Panc1 (cell line): Measurements from ENCODE around the gene NEURL3.

ENCODE experiments used
- POLR2AphosphoS5 ChIP-seq: IDR thresholded peaks from 2 replicates; pipeline ENCODE4 v1.6.1; 2012; ENCODE audit warnings: mild to moderate bottlenecking, low read depth, low read length, moderate library complexity
- SIN3A ChIP-seq: IDR thresholded peaks from 2 replicates; pipeline ENCODE4 v1.6.1; 2012; ENCODE audit warnings: low read depth, mild to moderate bottlenecking, low read length, moderate library complexity, borderline replicate concordance; ENCODE audit not compliant: insufficient read depth
- TCF7L2 ChIP-seq: IDR thresholded peaks from 2 replicates; pipeline ENCODE4 v1.6.1; 2011; ENCODE audit warnings: mild to moderate bottlenecking, low read depth, low read length, inconsistent platforms
- TF ChIP-seq, protein P1 (sequence below): fragments of 450-650 bp; IDR thresholded peaks from 2 replicates; pipeline ENCODE4 v1.5.1; 2017; ENCODE audit warnings: mild to moderate bottlenecking
- TF ChIP-seq, protein P2 (sequence below), 2 experiments: IDR thresholded peaks; 2 replicates each; pipeline ENCODE4 v1.6.1; 2011 to 2012; ENCODE audit warnings: low read depth in 2 of 2, control low read depth in 1 of 2, low read length in 1 of 2, mild to moderate bottlenecking in 1 of 2, moderate library complexity in 1 of 2; ENCODE audit not compliant: insufficient read depth in 1 of 2

- TF ChIP-seq, protein P1, sequence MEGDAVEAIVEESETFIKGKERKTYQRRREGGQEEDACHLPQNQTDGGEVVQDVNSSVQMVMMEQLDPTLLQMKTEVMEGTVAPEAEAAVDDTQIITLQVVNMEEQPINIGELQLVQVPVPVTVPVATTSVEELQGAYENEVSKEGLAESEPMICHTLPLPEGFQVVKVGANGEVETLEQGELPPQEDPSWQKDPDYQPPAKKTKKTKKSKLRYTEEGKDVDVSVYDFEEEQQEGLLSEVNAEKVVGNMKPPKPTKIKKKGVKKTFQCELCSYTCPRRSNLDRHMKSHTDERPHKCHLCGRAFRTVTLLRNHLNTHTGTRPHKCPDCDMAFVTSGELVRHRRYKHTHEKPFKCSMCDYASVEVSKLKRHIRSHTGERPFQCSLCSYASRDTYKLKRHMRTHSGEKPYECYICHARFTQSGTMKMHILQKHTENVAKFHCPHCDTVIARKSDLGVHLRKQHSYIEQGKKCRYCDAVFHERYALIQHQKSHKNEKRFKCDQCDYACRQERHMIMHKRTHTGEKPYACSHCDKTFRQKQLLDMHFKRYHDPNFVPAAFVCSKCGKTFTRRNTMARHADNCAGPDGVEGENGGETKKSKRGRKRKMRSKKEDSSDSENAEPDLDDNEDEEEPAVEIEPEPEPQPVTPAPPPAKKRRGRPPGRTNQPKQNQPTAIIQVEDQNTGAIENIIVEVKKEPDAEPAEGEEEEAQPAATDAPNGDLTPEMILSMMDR, result no peak
- TF ChIP-seq, protein P2, sequence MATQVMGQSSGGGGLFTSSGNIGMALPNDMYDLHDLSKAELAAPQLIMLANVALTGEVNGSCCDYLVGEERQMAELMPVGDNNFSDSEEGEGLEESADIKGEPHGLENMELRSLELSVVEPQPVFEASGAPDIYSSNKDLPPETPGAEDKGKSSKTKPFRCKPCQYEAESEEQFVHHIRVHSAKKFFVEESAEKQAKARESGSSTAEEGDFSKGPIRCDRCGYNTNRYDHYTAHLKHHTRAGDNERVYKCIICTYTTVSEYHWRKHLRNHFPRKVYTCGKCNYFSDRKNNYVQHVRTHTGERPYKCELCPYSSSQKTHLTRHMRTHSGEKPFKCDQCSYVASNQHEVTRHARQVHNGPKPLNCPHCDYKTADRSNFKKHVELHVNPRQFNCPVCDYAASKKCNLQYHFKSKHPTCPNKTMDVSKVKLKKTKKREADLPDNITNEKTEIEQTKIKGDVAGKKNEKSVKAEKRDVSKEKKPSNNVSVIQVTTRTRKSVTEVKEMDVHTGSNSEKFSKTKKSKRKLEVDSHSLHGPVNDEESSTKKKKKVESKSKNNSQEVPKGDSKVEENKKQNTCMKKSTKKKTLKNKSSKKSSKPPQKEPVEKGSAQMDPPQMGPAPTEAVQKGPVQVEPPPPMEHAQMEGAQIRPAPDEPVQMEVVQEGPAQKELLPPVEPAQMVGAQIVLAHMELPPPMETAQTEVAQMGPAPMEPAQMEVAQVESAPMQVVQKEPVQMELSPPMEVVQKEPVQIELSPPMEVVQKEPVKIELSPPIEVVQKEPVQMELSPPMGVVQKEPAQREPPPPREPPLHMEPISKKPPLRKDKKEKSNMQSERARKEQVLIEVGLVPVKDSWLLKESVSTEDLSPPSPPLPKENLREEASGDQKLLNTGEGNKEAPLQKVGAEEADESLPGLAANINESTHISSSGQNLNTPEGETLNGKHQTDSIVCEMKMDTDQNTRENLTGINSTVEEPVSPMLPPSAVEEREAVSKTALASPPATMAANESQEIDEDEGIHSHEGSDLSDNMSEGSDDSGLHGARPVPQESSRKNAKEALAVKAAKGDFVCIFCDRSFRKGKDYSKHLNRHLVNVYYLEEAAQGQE (IDR thresholded peaks at IDR 0.05; ENCODE audit: insufficient read depth in 1 of 2, low read depth in 2 of 2, low read length in 1 of 2), result no peak
- TF ChIP-seq TCF7L2 (peak; percentile 77), SIN3A (no peak), POLR2AphosphoS5 (peak; percentile 63)
Observed at GRCh38 chr2:96534701-96535181, 29.6 kb upstream of the NEURL3 start.
